ENCODE data around the gene PDE4D. TPM values are rescaled to one million over a fixed set of nuclear protein-coding genes. Genes with fewer than 3 reads are reported as not detected.
A peak's percentile ranks its signal among the peaks of the same experiment; 100 is the strongest.

The PDE4D gene
- total RNA-seq, 6 experiments from 2014 or later, result 1.6 to 10.3 (median 5.6) TPM

DNA sequence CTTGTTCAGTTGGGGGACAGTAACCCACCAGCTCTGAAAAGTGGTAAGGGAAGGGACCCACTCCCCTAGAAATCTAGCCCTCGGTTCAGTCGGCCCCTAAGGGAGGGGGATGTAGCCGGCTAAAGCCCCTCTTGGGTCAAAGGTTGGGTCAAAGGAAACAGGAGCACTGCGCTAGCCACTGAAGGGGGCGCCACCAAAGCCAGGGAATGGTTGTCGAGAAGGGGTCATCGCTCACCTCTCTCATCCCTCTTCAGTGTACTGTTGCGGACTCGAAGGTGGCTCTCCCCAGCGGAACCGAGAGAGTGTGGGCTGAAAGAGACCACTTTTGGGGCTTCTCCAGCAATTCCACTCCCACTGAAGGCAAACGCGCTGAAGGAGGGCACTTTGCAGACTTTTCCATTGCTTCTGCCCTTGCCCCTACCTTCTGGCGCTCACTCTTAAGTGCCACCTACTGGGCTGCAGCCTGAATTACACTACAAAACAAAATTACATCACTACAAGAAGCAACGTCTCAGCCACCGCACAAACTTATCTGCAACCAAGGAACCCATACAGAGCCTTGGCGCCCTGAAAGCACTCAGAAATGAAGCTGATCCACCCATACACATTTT lies 396.9 kb downstream of the PDE4D start:
- no peak overlapping the region for H3K4me3 ChIP-seq
- no peaks in the 10 kb centered on the region for H3K9me3 ChIP-seq
- WGBS (ENCODE audit: insufficient coverage, low coverage, low lambda C conversion rate, missing lambda C conversion rate), result 59% methylated on average over 7 of the region's 17 CpGs
- no peaks in the 10 kb centered on the region for H3K36me3 ChIP-seq
- H3K4me1 ChIP-seq, result no peaks in the 10 kb centered on the region
- H3K27ac ChIP-seq, result no peak overlapping the region
- TF ChIP-seq, protein P1, sequence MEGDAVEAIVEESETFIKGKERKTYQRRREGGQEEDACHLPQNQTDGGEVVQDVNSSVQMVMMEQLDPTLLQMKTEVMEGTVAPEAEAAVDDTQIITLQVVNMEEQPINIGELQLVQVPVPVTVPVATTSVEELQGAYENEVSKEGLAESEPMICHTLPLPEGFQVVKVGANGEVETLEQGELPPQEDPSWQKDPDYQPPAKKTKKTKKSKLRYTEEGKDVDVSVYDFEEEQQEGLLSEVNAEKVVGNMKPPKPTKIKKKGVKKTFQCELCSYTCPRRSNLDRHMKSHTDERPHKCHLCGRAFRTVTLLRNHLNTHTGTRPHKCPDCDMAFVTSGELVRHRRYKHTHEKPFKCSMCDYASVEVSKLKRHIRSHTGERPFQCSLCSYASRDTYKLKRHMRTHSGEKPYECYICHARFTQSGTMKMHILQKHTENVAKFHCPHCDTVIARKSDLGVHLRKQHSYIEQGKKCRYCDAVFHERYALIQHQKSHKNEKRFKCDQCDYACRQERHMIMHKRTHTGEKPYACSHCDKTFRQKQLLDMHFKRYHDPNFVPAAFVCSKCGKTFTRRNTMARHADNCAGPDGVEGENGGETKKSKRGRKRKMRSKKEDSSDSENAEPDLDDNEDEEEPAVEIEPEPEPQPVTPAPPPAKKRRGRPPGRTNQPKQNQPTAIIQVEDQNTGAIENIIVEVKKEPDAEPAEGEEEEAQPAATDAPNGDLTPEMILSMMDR (IDR thresholded peaks at IDR 0.05), result peak; percentile 40 to 50 (median 48)
- TF ChIP-seq POLR2A (IDR thresholded peaks at IDR 0.05), result no peak
- DNase-seq (no peak), ATAC-seq (peak; percentile 57 to 74 (median 69))
- intact Hi-C loops (cut with DNase I), result loop anchor here in 1 of 2 donors (10.0 kb wide), 1 partner anchor 112 kb away; no protein-coding TSS in a partner anchor
- no peaks in the 10 kb centered on the region for H3K27me3 ChIP-seq

DNA sequence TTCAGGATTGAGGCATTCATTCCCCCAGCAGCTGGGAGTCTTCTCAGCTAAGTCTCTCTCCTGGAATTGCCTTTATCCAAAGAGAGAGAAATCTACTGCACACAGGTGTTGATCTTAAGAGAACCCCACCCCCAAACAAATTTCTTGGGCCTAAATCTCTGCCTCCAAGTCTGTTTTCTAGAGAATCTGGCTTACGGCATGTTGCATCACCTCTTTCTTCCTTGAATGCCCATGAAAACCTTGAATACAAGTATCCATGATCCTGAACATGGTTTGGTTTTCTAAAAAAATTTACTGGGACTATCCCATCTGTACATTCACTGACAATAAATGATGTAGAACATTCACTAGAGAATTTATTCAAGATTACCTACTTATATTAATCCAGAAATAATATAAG lies 401.6 kb downstream of the PDE4D start:
- H3K27ac ChIP-seq, result no peak overlapping the region
- no peaks in the 10 kb centered on the region for H3K36me3 ChIP-seq
- no peaks in the 10 kb centered on the region for H3K27me3 ChIP-seq
- intact Hi-C loops (cut with DNase I), result loop anchor here in 1 of 2 donors (10.0 kb wide), 1 partner anchor 107 kb away; no protein-coding TSS in a partner anchor
- 90% methylated on average over 1 of the region's 1 CpG for WGBS (ENCODE audit: insufficient coverage, low coverage, low lambda C conversion rate, missing lambda C conversion rate)
- DNase-seq, result no peak
- H3K4me3 ChIP-seq, result no peak overlapping the region
- no peaks in the 10 kb centered on the region for H3K4me1 ChIP-seq
- no peaks in the 10 kb centered on the region for H3K9me3 ChIP-seq
- TF ChIP-seq, protein P1 (IDR thresholded peaks at IDR 0.05), result no peak
- no peak for TF ChIP-seq POLR2A (IDR thresholded peaks at IDR 0.05)
- no peak for ATAC-seq

DNA sequence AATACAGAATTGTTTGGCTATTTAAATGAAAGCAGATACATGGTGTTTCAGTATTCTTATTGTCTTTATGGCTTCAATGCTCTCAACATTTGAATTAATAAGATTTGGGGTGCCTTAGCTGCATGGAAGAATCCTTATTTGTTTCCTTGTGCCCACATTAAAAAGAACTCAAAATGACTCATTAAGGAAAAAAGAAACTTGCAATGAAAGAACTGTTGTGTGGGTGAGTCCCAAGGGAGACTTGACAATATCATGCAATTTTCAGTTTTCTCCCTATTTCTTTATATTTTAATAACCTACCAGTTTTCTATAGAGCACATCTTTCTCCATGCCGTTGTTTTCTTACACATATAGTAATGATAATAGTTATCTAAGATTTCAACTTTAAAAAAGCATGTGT lies 404.0 kb downstream of the PDE4D start:
- Histone ChIP-seq H3K4me3 (no peak overlapping the region), H3K27me3 (no peaks in the 10 kb centered on the region), H3K27ac (no peak overlapping the region), H3K9me3 (no peaks in the 10 kb centered on the region), H3K4me1 (no peaks in the 10 kb centered on the region), H3K36me3 (no peaks in the 10 kb centered on the region)
- DNase-seq (no peak), ATAC-seq (no peak)
- intact Hi-C loops (cut with DNase I), result no loop called here
- 75% methylated on average over 1 of the region's 1 CpG for WGBS (ENCODE audit: insufficient coverage, low coverage, low lambda C conversion rate, missing lambda C conversion rate)
- TF ChIP-seq, protein P1 (IDR thresholded peaks at IDR 0.05), result no peak
- TF ChIP-seq POLR2A (IDR thresholded peaks at IDR 0.05), result no peak

DNA sequence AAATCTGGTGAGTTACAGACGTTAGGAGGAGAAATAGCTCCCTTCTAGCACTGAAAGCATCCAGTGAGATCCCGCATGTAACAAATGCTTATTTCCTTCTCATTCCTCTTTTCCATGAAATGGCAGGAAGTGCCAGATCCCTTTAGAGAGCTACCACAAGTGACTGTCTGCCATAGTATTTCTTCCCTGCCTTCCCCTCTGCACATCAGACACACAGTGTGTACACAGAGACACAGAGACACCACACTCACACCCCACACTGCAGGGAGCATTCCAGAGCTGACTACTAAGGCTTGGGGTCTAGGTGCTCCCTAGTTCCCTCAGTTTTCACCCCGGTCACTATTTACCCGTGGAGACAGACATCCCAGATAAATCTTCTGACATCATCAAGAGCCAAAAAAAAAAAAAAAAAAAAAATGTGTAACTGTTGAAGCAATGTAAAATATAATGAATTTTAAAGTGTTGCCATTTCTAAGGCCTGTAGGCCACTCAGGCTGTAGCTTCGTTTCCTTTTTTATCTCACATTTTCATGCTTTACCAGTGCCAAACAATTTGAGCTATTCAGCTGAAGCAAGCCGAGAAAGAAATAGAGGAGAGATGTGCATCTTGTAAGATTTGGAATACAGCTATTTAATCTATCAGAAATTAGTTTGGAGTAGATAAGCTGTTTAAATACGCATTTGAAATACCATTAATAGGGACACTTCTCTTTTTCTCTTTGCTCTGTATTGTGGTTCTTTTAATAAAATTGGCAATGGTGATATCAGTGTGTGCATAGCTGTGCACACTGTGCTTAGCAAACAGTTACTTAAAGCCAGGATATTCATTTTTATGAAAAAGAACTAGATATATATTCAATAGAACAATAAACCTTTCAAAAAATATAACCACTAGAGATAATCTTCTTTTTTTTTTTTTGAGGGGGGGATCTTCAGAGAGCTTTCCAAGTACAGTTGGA lies 405.5 kb downstream of the PDE4D start:
- Histone ChIP-seq H3K9me3 (no peaks in the 10 kb centered on the region), H3K4me3 (no peak overlapping the region), H3K4me1 (no peaks in the 10 kb centered on the region), H3K36me3 (no peaks in the 10 kb centered on the region), H3K27ac (no peak overlapping the region), H3K27me3 (no peaks in the 10 kb centered on the region)
- TF ChIP-seq, protein P1 (IDR thresholded peaks at IDR 0.05), result no peak
- TF ChIP-seq POLR2A (IDR thresholded peaks at IDR 0.05), result no peak
- intact Hi-C loops (cut with DNase I), result no loop called here
- 58% methylated on average over 6 of the region's 7 CpGs for WGBS (ENCODE audit: insufficient coverage, low coverage, low lambda C conversion rate, missing lambda C conversion rate)
- DNase-seq (no peak), ATAC-seq (no peak)

All from right lobe of liver (tissue), 6 donors.